Measurements from ENCODE around the gene SWT1. TPM values are rescaled to one million over a fixed set of nuclear protein-coding genes. Genes with fewer than 3 reads are reported as not detected.

SWT1 gene
- polyA plus RNA-seq, 1 of the 3 experiments (the other 2 are of a cell fraction): 1.1 TPM

- H3K9ac ChIP-seq: no peak overlapping the region
- CTCF ChIA-PET: interaction anchor here (1.1 to 1.5 kb wide), 2 partner anchors 54 to 71 kb away, joined by 3 to 4 read pairs; no protein-coding TSS in a partner anchor
- no peaks in the 10 kb centered on the region for H3K9me2 ChIP-seq
- H3K36me3 ChIP-seq (replicated peaks in 1 of 2; ENCODE audit: control insufficient read depth in 1 of 2, insufficient read depth in 2 of 2, low read length in 1 of 2): peaks cover 0 to 3% of the 10 kb centered on the region in 2 experiments
- H3K79me2 ChIP-seq (ENCODE audit: insufficient read depth): no peaks in the 10 kb centered on the region
- H3K27me3 ChIP-seq (ENCODE audit: insufficient read depth): no peaks in the 10 kb centered on the region
- no peak for DNase-seq
- no peak overlapping the region for H3K27ac ChIP-seq (ENCODE audit: low read depth in 2 of 2, low read length in 1 of 2)
- H3K9me3 ChIP-seq: no peaks in the 10 kb centered on the region
- TF ChIP-seq YY1 (IDR thresholded peaks at IDR 0.05; ENCODE audit: low read depth): no peak
- TF ChIP-seq TCF12 (IDR thresholded peaks at IDR 0.05): no peak
- no peak for TF ChIP-seq ELF1 (IDR thresholded peaks at IDR 0.05)
- TF ChIP-seq NRF1 (IDR thresholded peaks at IDR 0.05; ENCODE audit: low read depth, low read length): no peak
- TF ChIP-seq TEAD4 (IDR thresholded peaks at IDR 0.05; ENCODE audit: borderline replicate concordance, insufficient read depth): no peak
- no peak for TF ChIP-seq FOXM1 (IDR thresholded peaks at IDR 0.05; ENCODE audit: low read depth)
- TF ChIP-seq POLR2AphosphoS5 (IDR thresholded peaks at IDR 0.05; ENCODE audit: low read depth, low read length): no peak
- TF ChIP-seq RXRA (IDR thresholded peaks at IDR 0.05; ENCODE audit: borderline replicate concordance, low read depth): no peak
- no peak for TF ChIP-seq RFX5 (IDR thresholded peaks at IDR 0.05; ENCODE audit: low read length)
- no peak for TF ChIP-seq SIN3A (IDR thresholded peaks at IDR 0.05; ENCODE audit: borderline replicate concordance, low read depth, low read length)
- no peak for TF ChIP-seq RAD21 (IDR thresholded peaks at IDR 0.05; ENCODE audit: low read length)
- TF ChIP-seq JUND (IDR thresholded peaks at IDR 0.05): no peak
- no peak for TF ChIP-seq FOXJ3 (CRISPR knock-in tag; IDR thresholded peaks at IDR 0.05)
- no peak for TF ChIP-seq USF1 (IDR thresholded peaks at IDR 0.05; ENCODE audit: borderline replicate concordance, low read depth)
- TF ChIP-seq, protein P1, sequence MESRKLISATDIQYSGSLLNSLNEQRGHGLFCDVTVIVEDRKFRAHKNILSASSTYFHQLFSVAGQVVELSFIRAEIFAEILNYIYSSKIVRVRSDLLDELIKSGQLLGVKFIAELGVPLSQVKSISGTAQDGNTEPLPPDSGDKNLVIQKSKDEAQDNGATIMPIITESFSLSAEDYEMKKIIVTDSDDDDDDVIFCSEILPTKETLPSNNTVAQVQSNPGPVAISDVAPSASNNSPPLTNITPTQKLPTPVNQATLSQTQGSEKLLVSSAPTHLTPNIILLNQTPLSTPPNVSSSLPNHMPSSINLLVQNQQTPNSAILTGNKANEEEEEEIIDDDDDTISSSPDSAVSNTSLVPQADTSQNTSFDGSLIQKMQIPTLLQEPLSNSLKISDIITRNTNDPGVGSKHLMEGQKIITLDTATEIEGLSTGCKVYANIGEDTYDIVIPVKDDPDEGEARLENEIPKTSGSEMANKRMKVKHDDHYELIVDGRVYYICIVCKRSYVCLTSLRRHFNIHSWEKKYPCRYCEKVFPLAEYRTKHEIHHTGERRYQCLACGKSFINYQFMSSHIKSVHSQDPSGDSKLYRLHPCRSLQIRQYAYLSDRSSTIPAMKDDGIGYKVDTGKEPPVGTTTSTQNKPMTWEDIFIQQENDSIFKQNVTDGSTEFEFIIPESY (IDR thresholded peaks at IDR 0.05; ENCODE audit: borderline replicate concordance, low read depth): no peak
- no peak for TF ChIP-seq FOSL2 (IDR thresholded peaks at IDR 0.05; ENCODE audit: borderline replicate concordance, low read depth)
- TF ChIP-seq IRF3 (IDR thresholded peaks at IDR 0.05; ENCODE audit: low read depth, low read length): no peak
- TF ChIP-seq GABPA (IDR thresholded peaks at IDR 0.05; ENCODE audit: low read depth): no peak
- no peak overlapping the region for H3K4me3 ChIP-seq (ENCODE audit: low read depth in 2 of 2, low read length in 1 of 2)
- H3K4me1 ChIP-seq (ENCODE audit: control insufficient read depth in 1 of 2, insufficient read depth in 2 of 2, low read depth in 1 of 2, low read length in 1 of 2): no peaks in the 10 kb centered on the region
- no peak overlapping the region for H3K4me2 ChIP-seq
- H4K20me1 ChIP-seq (ENCODE audit: insufficient read depth): no peaks in the 10 kb centered on the region
- peaks cover 4% of the 10 kb centered on the region for H3F3A ChIP-seq (replicated peaks; ENCODE audit: insufficient read depth)
- H2AFZ ChIP-seq (ENCODE audit: low read depth): no peak overlapping the region
- POLR2A ChIA-PET: no interaction called here
Measured at GRCh38 chr1:185241127-185241526, 84.2 kb downstream of the SWT1 start.
